ENCODE measurements around the gene PRKAG2. TPM values are rescaled to one million over a fixed set of nuclear protein-coding genes. Genes with fewer than 3 reads are reported as not detected.

The PRKAG2 gene
- total and polyA plus RNA-seq, 2 of the 13 experiments (the other 11 are each of a cell fraction or from before 2014, with no cell fraction given), result 0.90 to 1.3 TPM

DNA sequence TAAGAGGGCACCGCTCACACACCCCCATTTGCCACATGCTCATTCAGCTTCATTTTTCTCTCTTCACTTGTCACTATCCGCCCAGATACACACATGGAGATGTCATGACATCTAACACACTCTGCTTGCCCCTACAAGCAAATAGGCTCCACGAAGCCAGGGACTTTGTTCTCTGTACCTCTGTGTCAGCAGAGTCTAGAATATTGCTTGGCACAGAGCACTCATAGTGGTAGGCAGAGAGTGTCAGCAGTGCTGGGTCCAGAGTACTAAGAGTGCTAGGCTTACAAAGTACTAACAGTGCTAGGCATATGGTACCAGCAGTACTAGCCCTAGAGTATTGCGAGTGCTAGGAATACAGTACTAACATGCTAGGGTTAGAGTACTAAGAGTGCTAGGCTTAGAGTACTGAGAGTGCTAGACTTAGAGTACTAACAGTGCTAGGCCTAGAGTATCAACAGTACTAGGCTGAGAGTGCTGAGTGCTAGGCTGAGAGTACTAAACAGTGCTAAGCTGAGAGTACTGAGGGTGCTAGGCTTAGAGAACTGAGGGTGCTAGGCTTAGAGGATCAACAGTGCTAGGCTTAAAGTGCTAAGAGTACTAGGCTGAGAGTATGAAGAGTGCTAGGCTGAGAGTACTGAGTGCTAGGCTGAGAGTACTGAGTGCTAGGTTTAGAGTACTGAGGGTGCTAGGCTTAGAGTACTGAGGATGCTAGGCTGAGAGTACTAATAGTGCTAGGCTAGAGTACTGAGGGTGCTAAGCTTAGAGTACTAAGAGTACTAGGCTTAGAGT is 166.1 kb downstream of the PRKAG2 start (continued):
- TF ChIP-seq, protein P1, sequence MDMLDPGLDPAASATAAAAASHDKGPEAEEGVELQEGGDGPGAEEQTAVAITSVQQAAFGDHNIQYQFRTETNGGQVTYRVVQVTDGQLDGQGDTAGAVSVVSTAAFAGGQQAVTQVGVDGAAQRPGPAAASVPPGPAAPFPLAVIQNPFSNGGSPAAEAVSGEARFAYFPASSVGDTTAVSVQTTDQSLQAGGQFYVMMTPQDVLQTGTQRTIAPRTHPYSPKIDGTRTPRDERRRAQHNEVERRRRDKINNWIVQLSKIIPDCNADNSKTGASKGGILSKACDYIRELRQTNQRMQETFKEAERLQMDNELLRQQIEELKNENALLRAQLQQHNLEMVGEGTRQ (IDR thresholded peaks at IDR 0.05; ENCODE audit: low read depth, low read length), result no peak
- TF ChIP-seq, protein P1 (CRISPR knock-in tag; IDR thresholded peaks at IDR 0.05; ENCODE audit: borderline replicate concordance), result no peak
- TF ChIP-seq SRSF1 (optimal IDR thresholded peaks at IDR 0.05; ENCODE audit: low read depth, low read length), result no peak
- no peak for TF ChIP-seq SKI (IDR thresholded peaks at IDR 0.05; ENCODE audit: partially characterized antibody)

DNA sequence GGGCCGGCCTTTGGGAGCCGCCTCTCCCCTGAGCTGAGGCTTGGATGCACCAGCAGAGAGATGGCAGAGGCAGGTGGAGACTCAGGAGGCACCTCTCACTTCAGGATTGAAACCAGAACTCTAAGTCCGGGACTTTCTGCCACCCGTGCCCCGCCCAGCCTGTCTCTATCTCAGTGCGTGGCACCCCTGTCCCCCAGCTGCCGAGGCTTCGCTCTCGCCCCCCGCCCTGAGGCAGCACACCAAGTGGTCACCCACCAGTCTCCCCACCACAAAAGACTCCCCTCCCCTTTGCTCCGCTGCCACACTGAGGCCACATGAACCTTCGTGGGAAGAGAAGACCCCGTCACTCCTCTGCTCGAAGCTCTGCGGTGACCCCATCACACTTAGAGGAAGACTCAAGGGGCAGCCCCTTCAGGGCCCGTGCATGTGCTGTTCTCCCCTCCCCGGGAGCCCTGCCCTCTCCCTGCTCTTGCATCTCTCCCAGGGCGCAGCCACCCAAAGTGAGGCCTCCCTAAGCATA is 166.7 kb downstream of the PRKAG2 start:
- Histone ChIP-seq H3K4me3 (replicated peaks in 1 of 3; ENCODE audit: insufficient read depth in 1 of 3, low read depth in 2 of 3, low read length in 3 of 3) (no peak overlapping the region), H3K79me2 (ENCODE audit: insufficient read depth, low read length) (no peaks in the 10 kb centered on the region), H4K20me1 (ENCODE audit: insufficient read depth, low read length) (no peaks in the 10 kb centered on the region), H3K27me3 (ENCODE audit: control insufficient read depth in 1 of 2, insufficient read depth in 2 of 2, low read length in 2 of 2) (peaks cover 4 to 6% of the 10 kb centered on the region in 2 experiments; a peak in 2 of 5 replicates), H3K4me1 (ENCODE audit: insufficient read depth, low read length) (peaks cover 7% of the 10 kb centered on the region; the same call in 1 of the 2 replicates), H3K9ac (ENCODE audit: insufficient read depth, low read depth, low read length) (no peak overlapping the region), H2AFZ (ENCODE audit: low read length) (no peak overlapping the region), H3K27ac (ENCODE audit: extremely low read length, insufficient read depth, low read length) (no peak overlapping the region), H3K4me2 (ENCODE audit: low read depth, low read length) (no peak overlapping the region), H3K36me3 (replicated peaks in 1 of 2; ENCODE audit: control insufficient read depth in 1 of 2, insufficient read depth in 2 of 2, low read length in 2 of 2) (no peaks in the 10 kb centered on the region), H3K9me3 (ENCODE audit: low read length) (no peaks in the 10 kb centered on the region)
- 72% methylated on average over 12 of the region's 18 CpGs for WGBS (ENCODE audit: low lambda C conversion rate)
- CTCF ChIA-PET (ENCODE audit: low intra/inter-chr PET ratio, low total read pairs), result no interaction called here
- in situ Hi-C loops (cut with HindIII; ENCODE audit: extremely low pct_ligation_motif_present, low pct_unique_long_range_greater_than_20kb) (no loop called here), intact Hi-C loops (cut with micrococcal nuclease; ENCODE audit: unreplicated experiment) (no loop called here)
- no TSS peak for BruUV-seq (replicated peaks)
- no peak for FAIRE-seq
- no peak for DNase-seq (ENCODE audit: low spot score)
- POLR2A ChIA-PET, result no interaction called here
- no peak for ATAC-seq
- TF ChIP-seq MEF2D (CRISPR knock-in tag; IDR thresholded peaks at IDR 0.05) (no peak), ZSCAN20 (CRISPR knock-in tag; IDR thresholded peaks at IDR 0.05; ENCODE audit: borderline replicate concordance) (no peak), TOE1 (CRISPR knock-in tag; IDR thresholded peaks at IDR 0.05) (no peak), ZNF816 (CRISPR knock-in tag; IDR thresholded peaks at IDR 0.05; ENCODE audit: borderline replicate concordance) (no peak), ZNF468 (CRISPR knock-in tag; IDR thresholded peaks at IDR 0.05) (no peak), ZEB1 (IDR thresholded peaks at IDR 0.05; ENCODE audit: insufficient replicate concordance, low read depth) (no peak), ZNF737 (CRISPR knock-in tag; IDR thresholded peaks at IDR 0.05; ENCODE audit: borderline replicate concordance) (no peak), MYNN (CRISPR knock-in tag; IDR thresholded peaks at IDR 0.05; ENCODE audit: low read depth) (no peak), ZFP41 (CRISPR knock-in tag; IDR thresholded peaks at IDR 0.05; ENCODE audit: borderline replicate concordance) (no peak), ZNF101 (CRISPR knock-in tag; IDR thresholded peaks at IDR 0.05; ENCODE audit: borderline replicate concordance, low read depth) (no peak), ZNF326 (CRISPR knock-in tag; IDR thresholded peaks at IDR 0.05; ENCODE audit: borderline replicate concordance) (no peak), HOXA3 (CRISPR knock-in tag; IDR thresholded peaks at IDR 0.05) (no peak)
- TF ChIP-seq, protein P2, sequence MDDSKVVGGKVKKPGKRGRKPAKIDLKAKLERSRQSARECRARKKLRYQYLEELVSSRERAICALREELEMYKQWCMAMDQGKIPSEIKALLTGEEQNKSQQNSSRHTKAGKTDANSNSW (CRISPR knock-in tag; IDR thresholded peaks at IDR 0.05; ENCODE audit: borderline replicate concordance), result no peak
- TF ChIP-seq, protein P3, sequence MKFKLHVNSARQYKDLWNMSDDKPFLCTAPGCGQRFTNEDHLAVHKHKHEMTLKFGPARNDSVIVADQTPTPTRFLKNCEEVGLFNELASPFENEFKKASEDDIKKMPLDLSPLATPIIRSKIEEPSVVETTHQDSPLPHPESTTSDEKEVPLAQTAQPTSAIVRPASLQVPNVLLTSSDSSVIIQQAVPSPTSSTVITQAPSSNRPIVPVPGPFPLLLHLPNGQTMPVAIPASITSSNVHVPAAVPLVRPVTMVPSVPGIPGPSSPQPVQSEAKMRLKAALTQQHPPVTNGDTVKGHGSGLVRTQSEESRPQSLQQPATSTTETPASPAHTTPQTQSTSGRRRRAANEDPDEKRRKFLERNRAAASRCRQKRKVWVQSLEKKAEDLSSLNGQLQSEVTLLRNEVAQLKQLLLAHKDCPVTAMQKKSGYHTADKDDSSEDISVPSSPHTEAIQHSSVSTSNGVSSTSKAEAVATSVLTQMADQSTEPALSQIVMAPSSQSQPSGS (CRISPR knock-in tag; IDR thresholded peaks at IDR 0.05), result no peak
- TF ChIP-seq, protein P4, sequence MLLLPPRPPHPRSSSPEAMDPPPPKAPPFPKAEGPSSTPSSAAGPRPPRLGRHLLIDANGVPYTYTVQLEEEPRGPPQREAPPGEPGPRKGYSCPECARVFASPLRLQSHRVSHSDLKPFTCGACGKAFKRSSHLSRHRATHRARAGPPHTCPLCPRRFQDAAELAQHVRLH (CRISPR knock-in tag; IDR thresholded peaks at IDR 0.05; ENCODE audit: borderline replicate concordance, low read depth), result no peak
